GM21423 (cell line): Measurements from ENCODE around the gene GBA3.

Experiments used
- ATAC-seq: cut with Tn5 transposase; IDR thresholded peaks from one replicate; pipeline ENCODE4 v1.9.1; 2021; ENCODE audit warnings: mild to moderate bottlenecking, moderate library complexity; ENCODE audit not compliant: unreplicated experiment

GBA3 gene

DNA sequence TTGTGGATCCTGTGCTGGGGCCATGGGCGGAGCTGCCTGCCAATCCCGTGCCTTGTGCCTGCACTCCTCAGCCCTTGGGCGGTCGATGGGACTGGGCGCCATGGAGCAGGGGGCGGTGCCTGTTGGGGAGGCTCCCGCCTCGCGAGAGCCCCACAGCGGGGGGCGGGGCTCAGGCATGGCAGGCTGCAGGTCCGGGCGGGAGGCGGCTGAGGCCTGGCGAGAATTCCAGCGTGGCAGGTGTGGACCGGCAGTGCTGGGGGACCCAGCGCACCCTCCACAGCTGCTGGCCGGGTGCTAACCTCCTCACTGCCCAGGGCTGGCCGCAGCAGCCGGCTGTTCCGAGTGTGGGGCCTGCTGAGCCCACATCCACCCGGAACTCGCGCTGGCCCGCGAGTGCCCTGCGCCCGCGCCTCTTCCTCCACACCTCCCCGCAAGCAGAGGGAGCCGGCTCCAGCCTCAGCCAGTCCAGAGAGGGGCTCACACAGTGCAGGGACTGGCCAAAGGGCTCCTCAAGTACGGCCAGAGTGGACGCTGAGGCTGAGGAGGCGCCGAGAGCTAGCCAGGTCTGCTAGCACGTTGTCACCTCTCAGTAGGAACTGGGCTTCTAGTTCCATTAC lies 85.9 kb downstream of the GBA3 start:
- no peak for ATAC-seq

DNA sequence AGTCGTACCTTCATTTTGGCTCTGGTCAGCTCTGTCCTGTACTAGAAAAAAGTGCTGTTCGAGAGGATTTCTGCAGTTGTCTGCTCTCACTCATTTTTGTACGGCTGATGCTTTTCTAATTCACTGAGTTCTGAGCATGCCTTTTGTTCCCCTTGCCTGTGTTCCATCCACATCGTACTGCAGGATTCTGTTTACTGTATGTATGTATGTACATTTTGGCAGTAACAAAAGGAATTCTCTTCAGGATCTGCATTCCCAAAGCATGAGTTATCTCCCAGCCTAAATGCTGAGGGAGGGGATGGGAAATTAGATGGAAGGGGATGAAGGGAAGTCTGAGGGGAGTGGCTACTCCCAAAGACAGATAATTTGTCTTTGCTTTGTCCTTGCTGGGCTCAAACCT lies 87.6 kb downstream of the GBA3 start:
- no peak for ATAC-seq

DNA sequence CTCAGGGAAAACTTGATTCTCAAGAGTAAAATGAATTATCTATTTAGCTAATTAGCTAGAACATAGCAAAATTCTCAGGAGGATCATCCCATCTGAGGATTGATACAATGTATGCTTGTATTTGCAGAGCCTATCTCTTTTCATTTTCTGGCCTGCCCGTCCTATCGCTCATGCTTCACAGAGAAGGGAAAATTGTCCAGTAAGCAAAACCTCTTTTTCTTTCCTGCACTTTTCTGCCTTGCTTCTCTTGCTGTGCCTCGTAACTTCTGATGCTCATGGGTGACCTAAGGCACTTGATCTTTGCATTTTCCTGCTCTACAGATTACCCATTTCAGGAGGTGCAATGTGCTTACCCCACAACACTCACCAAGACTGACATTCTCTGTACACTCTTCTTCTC lies 88.1 kb downstream of the GBA3 start:
- no peak for ATAC-seq

DNA sequence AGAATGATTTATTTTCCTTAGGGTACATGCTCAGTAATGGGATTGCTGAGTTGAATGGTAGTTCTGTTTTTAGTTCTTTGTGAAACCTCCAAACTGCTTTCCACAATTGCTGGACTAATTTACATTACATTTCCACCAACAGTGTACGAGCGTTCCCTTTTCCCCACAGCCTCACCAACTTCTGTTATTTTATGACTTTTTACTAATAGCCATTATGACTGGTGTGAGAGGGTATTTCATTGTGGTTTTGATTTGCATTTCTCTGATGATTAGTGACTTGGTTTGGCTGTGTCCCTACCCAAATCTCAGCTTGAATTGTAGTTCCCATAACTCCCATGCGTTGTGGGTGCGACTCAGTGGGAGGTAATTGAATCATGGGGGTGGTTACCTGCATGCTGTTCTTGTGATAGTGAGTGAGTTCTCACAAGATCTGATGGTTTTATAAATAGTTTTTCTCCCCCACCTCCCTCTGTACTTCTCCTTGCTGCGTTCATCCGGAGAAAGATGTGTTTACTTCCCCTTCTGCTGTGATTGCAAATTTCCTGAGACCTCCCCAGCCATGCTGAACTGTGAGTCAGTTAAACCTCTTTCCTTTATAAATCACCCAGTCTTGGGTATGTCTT lies 95.1 kb downstream of the GBA3 start:
- no peak for ATAC-seq

- no peak for ATAC-seq
Measured at GRCh38 chr4:22790631-22791030, 97.9 kb downstream of the GBA3 start.

- no peak for ATAC-seq
Measured at GRCh38 chr4:22794732-22795131, 102.0 kb downstream of the GBA3 start.

- ATAC-seq: no peak
Measured at GRCh38 chr4:22801391-22801790, 108.7 kb downstream of the GBA3 start.

- ATAC-seq: no peak
Measured at GRCh38 chr4:22802876-22803275, 110.1 kb downstream of the GBA3 start.

DNA sequence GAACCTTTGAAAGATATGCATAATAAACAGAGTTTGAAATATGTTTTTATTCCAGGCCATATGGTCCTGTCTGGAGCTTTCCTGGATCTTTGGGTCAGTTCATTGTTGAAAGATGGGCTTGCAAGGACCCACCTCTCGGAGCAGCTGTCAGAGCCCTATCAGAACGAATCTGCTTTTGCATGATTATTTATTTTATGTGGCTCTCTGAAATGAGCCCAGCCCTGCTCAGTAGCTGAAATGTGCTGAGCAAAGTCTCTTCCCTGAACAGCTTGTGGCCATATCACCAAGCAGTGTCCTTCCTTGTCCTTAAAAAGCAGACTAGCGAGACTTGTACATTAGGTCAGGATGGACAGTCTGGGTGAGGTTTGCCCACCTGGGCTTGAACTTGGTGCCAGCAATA lies 110.8 kb downstream of the GBA3 start:
- ATAC-seq: no peak

DNA sequence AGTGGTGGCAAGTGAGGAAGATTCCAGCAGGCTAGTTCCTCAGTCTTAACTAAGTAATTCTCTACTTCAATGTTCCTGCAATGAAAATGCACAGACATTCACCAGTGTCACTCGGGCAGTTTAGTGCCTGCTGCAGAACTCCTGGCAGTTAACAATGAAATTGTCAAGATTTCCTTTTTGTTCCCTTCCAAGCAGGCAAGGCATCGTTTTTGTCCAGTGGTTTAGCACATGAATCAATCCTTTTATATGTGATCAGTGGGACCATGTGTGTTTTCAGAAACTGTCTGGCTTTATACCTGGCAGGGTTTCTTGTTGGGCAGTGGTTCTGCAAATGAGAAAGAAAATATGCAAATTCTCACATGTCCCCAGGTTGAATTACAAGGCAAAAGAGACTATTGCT lies 122.2 kb downstream of the GBA3 start:
- ATAC-seq: no peak

DNA sequence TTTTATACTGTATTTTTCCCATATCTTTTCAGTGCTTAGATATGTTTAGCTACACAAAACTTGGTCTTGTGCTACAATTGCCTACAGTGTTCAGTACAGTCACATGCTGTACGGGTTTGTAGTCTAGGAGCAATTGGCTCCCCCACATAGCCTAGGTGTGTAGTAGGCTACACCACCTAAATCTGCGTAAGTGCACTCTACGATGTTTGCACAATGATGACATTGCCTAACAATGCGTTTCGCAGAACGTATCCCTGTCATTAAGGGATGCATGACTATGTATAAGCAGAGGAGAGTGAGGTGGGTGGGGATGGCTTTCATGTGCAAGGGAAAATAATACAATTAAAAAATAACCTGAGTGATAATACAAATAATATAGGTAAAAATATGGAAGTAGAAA lies 131.4 kb downstream of the GBA3 start:
- ATAC-seq: no peak

- ATAC-seq: no peak
Measured at GRCh38 chr4:22842360-22843018, 149.8 kb downstream of the GBA3 start.

GRCh38 chr4:22848332-22848731 lies 155.6 kb downstream of the GBA3 start:
- no peak for ATAC-seq

- no peak for ATAC-seq
Measured at GRCh38 chr4:22850055-22850454, 157.3 kb downstream of the GBA3 start.

DNA sequence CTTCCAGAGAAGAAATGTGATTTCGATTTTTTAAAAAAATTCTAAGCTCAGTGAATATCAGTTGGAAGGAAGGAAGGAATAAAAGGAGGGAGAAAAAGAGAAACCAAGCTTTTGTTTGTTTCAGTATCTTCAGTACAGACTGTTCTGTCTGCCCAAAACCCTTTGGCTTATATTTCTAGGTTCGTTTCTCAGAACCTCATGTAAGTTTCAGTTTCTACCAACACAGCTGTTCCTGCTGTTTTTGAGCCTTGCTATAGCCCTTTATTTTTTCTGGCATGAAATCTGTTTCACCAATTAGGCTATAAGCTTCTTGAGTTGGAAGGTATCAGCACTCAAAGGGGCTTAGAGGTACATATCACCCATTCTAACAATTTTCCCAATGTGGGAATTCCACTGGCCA lies 157.9 kb downstream of the GBA3 start:
- no peak for ATAC-seq

DNA sequence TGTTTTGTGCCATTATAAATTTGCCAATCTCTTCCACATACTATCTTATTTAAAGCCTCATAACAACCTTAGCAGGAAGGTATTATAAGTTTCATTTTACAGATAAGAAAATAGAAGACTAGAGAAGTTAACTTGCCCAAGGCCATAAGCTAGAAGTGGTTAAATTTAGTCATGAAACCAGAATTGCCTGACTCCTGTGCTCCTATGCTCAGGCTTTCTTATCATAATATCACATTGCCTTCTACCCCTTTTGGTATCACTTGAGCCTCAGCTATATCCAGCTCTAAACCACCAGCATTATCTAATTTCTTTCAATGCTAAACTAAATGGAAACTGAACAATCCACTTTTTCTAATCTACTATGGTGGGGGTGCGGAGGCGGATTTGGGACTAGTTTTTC lies 164.7 kb downstream of the GBA3 start:
- ATAC-seq: no peak

DNA sequence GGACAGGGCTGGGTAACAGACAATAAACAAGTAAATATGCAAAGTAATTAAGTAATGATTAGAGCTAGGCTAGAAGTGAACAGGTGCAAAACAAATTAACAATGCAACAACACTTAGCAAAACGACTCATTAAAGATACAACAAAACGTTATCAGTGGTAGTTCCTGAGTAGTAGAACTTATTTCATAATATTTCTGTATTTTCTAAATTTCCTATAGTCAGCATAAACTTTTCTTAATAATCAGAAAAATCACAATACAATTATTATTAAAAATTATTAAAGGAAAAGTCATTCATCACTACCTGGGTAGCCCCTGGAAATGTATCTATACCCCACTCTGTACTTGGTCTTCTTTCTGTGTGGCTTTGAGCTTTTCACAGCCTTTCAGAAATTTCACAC lies 166.6 kb downstream of the GBA3 start:
- no peak for ATAC-seq
